GM08714 (cell line): ENCODE measurements around the gene KIAA1217.
"Not testable (repeated sequence)": the region's sequence is repeated elsewhere in the genome, so short reads cannot be mapped to it uniquely, and the experiment has no call there.

Source experiments
- H3K4me3 ChIP-seq: fragments of 200-500 bp; sonication (Bioruptor generic); 2 replicates; pipeline ENCODE4 v1.5.1; 2014; ENCODE audit warnings: mild to moderate bottlenecking, low read length, inconsistent platforms
- ZNF274 ChIP-seq: IDR thresholded peaks from 2 replicates; pipeline ENCODE4 v1.6.1; 2012; ENCODE audit warnings: mild to moderate bottlenecking, low read depth, low read length

The KIAA1217 gene

GRCh38 chr10:24435374-24435773 is 226.4 kb downstream of the KIAA1217 start:
- no peak for TF ChIP-seq ZNF274

GRCh38 chr10:24437302-24437701 is 228.4 kb downstream of the KIAA1217 start:
- H3K4me3 ChIP-seq: no peak overlapping the region
- no peak for TF ChIP-seq ZNF274

More at GRCh38 chr10:24435374-24435773, 226.4 kb downstream of the KIAA1217 start:
- H3K4me3 ChIP-seq: no peak overlapping the region

GRCh38 chr10:24438800-24439199 is 229.9 kb downstream of the KIAA1217 start:
- TF ChIP-seq ZNF274: no peak
- H3K4me3 ChIP-seq: no peak overlapping the region

GRCh38 chr10:24439935-24440334 is 231.0 kb downstream of the KIAA1217 start:
- no peak for TF ChIP-seq ZNF274

GRCh38 chr10:24440817-24441797 is 232.2 kb downstream of the KIAA1217 start:
- H3K4me3 ChIP-seq: no peak overlapping the region

More at GRCh38 chr10:24439935-24440334, 231.0 kb downstream of the KIAA1217 start:
- H3K4me3 ChIP-seq: no peak overlapping the region

GRCh38 chr10:24442234-24442633 is 233.3 kb downstream of the KIAA1217 start:
- TF ChIP-seq ZNF274: no peak

More at GRCh38 chr10:24440817-24441797, 232.2 kb downstream of the KIAA1217 start:
- no peak for TF ChIP-seq ZNF274

GRCh38 chr10:24442641-24443174 is 233.8 kb downstream of the KIAA1217 start:
- not testable (repeated sequence) for H3K4me3 ChIP-seq

More at GRCh38 chr10:24442234-24442633, 233.3 kb downstream of the KIAA1217 start:
- H3K4me3 ChIP-seq: no peak overlapping the region

- TF ChIP-seq ZNF274: no peak
Measured at GRCh38 chr10:24444337-24444736, 235.4 kb downstream of the KIAA1217 start.

GRCh38 chr10:24445958-24446357 is 237.0 kb downstream of the KIAA1217 start:
- H3K4me3 ChIP-seq: not testable (repeated sequence)

More at GRCh38 chr10:24444337-24444736, 235.4 kb downstream of the KIAA1217 start:
- H3K4me3 ChIP-seq: no peak overlapping the region

- no peak for TF ChIP-seq ZNF274
- no peak overlapping the region for H3K4me3 ChIP-seq
Measured at GRCh38 chr10:24446739-24447138, 237.8 kb downstream of the KIAA1217 start.

GRCh38 chr10:24448351-24448999 is 239.5 kb downstream of the KIAA1217 start:
- TF ChIP-seq ZNF274: no peak
- H3K4me3 ChIP-seq: no peak overlapping the region

GRCh38 chr10:24449321-24449740 is 240.4 kb downstream of the KIAA1217 start:
- no peak overlapping the region for H3K4me3 ChIP-seq
- TF ChIP-seq ZNF274: no peak

- TF ChIP-seq ZNF274: no peak
- H3K4me3 ChIP-seq: no peak overlapping the region
Measured at GRCh38 chr10:24449769-24450310, 240.9 kb downstream of the KIAA1217 start.

GRCh38 chr10:24451325-24451820 is 242.4 kb downstream of the KIAA1217 start:
- no peak for TF ChIP-seq ZNF274
- no peak overlapping the region for H3K4me3 ChIP-seq
